Measurements from ENCODE around the gene CLTCL1.

- TF ChIP-seq CTCF (IDR thresholded peaks at IDR 0.05) (no peak), POLR2AphosphoS5 (IDR thresholded peaks at IDR 0.05) (no peak), POLR2A (IDR thresholded peaks at IDR 0.05) (no peak)
Observed at GRCh38 chr22:19194766-19195536, 96.6 kb downstream of the CLTCL1 start.
